ENCODE data around the gene MYADML2. TPM values are rescaled to one million over a fixed set of nuclear protein-coding genes. Genes with fewer than 3 reads are reported as not detected.

Gene MYADML2
- total and polyA plus RNA-seq, 2 of the 8 experiments (the other 6 are each of a cell fraction or from before 2014, with no cell fraction given) = 0.26 to 0.47 TPM

- Histone ChIP-seq H3K27ac (ENCODE audit: low read depth, low read length) (peak overlapping the region; percentile 55; the same call in 1 of the 2 replicates), H4K91ac (replicated peaks; ENCODE audit: insufficient read length, low read length) (peak overlapping the region; percentile 82), H3K56ac (replicated peaks; ENCODE audit: insufficient read length, low read depth, low read length) (no peak overlapping the region), H3K18ac (ENCODE audit: extremely low read depth, low read length) (peak overlapping the region; percentile 78), H4K5ac (ENCODE audit: insufficient read length, low read depth, low read length) (peak overlapping the region; percentile 70), H2BK120ac (replicated peaks; ENCODE audit: low read depth, low read length) (no peak overlapping the region), H2BK15ac (ENCODE audit: low read length) (no peak overlapping the region), H3K4me3 (ENCODE audit: extremely low read depth in 1 of 4, insufficient read depth in 2 of 4, low read depth in 3 of 4, low read length in 4 of 4) (peak overlapping the region; percentile 20 to 51 (median 32); a peak in 7 of 8 replicates), H2BK12ac (ENCODE audit: low read depth, low read length) (peak overlapping the region; percentile 92; the same call in 1 of the 2 replicates), H3K9me3 (ENCODE audit: insufficient read depth in 2 of 2, low read depth in 1 of 2, low read length in 1 of 2) (no peaks in the 10 kb centered on the region), H3K23me2 (ENCODE audit: low read depth, low read length) (peaks cover 13% of the 10 kb centered on the region; the same call in 1 of the 2 replicates), H4K8ac (ENCODE audit: extremely low read depth, insufficient read depth, low read length) (peak overlapping the region; percentile 81; the same call in 1 of the 2 replicates), H2AFZ (ENCODE audit: low read length) (no peak overlapping the region), H3K79me1 (ENCODE audit: low read depth, low read length) (peaks cover 48% of the 10 kb centered on the region), H2BK20ac (ENCODE audit: low read length) (peak overlapping the region; percentile 80; the same call in 1 of the 2 replicates), H3K14ac (ENCODE audit: insufficient read length) (no peak overlapping the region), H3K79me2 (ENCODE audit: control insufficient read depth in 1 of 2, insufficient read depth in 2 of 2, low read length in 2 of 2) (peaks cover 12 to 77% of the 10 kb centered on the region in 2 experiments; a peak in 3 of 4 replicates), H2BK5ac (ENCODE audit: low read depth, low read length) (peak overlapping the region; percentile 93; the same call in 1 of the 2 replicates), H3K4ac (replicated peaks; ENCODE audit: insufficient read length, low read depth, low read length) (peak overlapping the region; percentile 96), H3K9ac (replicated peaks in 1 of 4; ENCODE audit: extremely low read depth in 1 of 4, low read depth in 3 of 4, low read length in 3 of 4) (peak overlapping the region in 3 of 4 experiments; percentile 28 to 54 (median 34); a peak in 4 of 7 replicates), H3K4me1 (replicated peaks in 1 of 4; ENCODE audit: control insufficient read depth in 3 of 4, insufficient read depth in 4 of 4, low read length in 3 of 4) (peaks cover 0 to 36% (median 29%) of the 10 kb centered on the region in 4 experiments; a peak in 6 of 7 replicates), H4K20me1 (replicated peaks in 1 of 2; ENCODE audit: control insufficient read depth in 1 of 2, insufficient read depth in 2 of 2, low read length in 2 of 2) (peaks cover 15 to 28% of the 10 kb centered on the region in 2 experiments), H2AK5ac (ENCODE audit: low read depth, low read length) (0 out of 2 replicates have a peak overlapping the region, but pooled peaks have one; percentile 13), H3K27me3 (replicated peaks in 1 of 4; ENCODE audit: control insufficient read depth in 3 of 4, extremely low read depth in 1 of 4, insufficient read depth in 3 of 4, low read length in 3 of 4) (peaks cover 0 to 2% (median 2%) of the 10 kb centered on the region in 4 experiments; a peak in 4 of 7 replicates), H3K4me2 (ENCODE audit: insufficient read depth in 1 of 2, low read depth in 2 of 2, low read length in 2 of 2) (peak overlapping the region; percentile 79 to 88), H3K36me3 (ENCODE audit: control insufficient read depth in 2 of 4, insufficient read depth in 4 of 4, low read length in 3 of 4) (peaks cover 3 to 26% (median 6%) of the 10 kb centered on the region in 4 experiments; a peak in 6 of 8 replicates), H3K23ac (ENCODE audit: insufficient read length) (no peak overlapping the region)
- FAIRE-seq (no peak), DNase-seq (ENCODE audit: low read depth in 1 of 2, low spot score in 2 of 2) (no peak)
- POLR2A ChIA-PET (ENCODE audit: partially characterized antibody) = interaction anchor here (0.7 to 14.6 kb wide), 26 partner anchors 10 to 175 kb away, joined by 3 to 150 read pairs (median 4); partner anchors contain the start of genes ANAPC11, ARHGDIA, FASN and NPB
- WGBS, 2 experiments (ENCODE audit: extremely low coverage in 1 of 2, insufficient coverage in 1 of 2, insufficient read length in 1 of 2, insufficient replicate concordance in 2 of 2, low coverage in 1 of 2, low lambda C conversion rate in 2 of 2, missing lambda C conversion rate in 1 of 2) = 35% methylated on average over 18 of the region's 32 CpGs; no CpG with 5 or more reads in 1 of the 2 experiments
- CTCF ChIA-PET (ENCODE audit: partially characterized antibody) = interaction anchor here (1.0 to 2.1 kb wide), 11 partner anchors 16 to 265 kb away, joined by 3 to 10 read pairs (median 4); partner anchors contain the start of genes ALYREF and ANAPC11
- TF ChIP-seq KDM5A (IDR thresholded peaks at IDR 0.05; ENCODE audit: low read length) = no peak
- TF ChIP-seq TAF1 (IDR thresholded peaks at IDR 0.05; ENCODE audit: low read depth, low read length) = peak; percentile 38; the same call in 1 of the 2 replicates
- TF ChIP-seq PHF8 (conservative IDR thresholded peaks at IDR 0.05; ENCODE audit: low read depth, low read length) = no peak
- TF ChIP-seq SIN3A (conservative IDR thresholded peaks at IDR 0.05 in 1 of 2, IDR thresholded peaks at IDR 0.05 in 1 of 2; ENCODE audit: low read depth in 1 of 2, low read length in 2 of 2) = peak in 1 of 2 experiments; percentile 53; a peak in 1 of 4 replicates
- TF ChIP-seq BRCA1 (IDR thresholded peaks at IDR 0.05; ENCODE audit: low read depth, low read length) = no peak
- TF ChIP-seq POLR2AphosphoS5 (IDR thresholded peaks at IDR 0.05; ENCODE audit: low read depth, low read length) = no peak
- no peak for TF ChIP-seq MAX (IDR thresholded peaks at IDR 0.05)
- no peak for TF ChIP-seq RAD21 (IDR thresholded peaks at IDR 0.05 in 1 of 2, conservative IDR thresholded peaks at IDR 0.05 in 1 of 2; ENCODE audit: low read depth in 2 of 2, low read length in 2 of 2)
Observed at GRCh38 chr17:81923302-81924260, 23.5 kb downstream of the MYADML2 start.
